DND-41 (cell line): ENCODE measurements around the gene DNAAF5.

Experiments used
- ATAC-seq: fragments of 200-7000 bp; cut with Tn5 transposase; 3 replicates; pipeline ENCODE4 v1.9.1; 2021; ENCODE audit warnings: low read depth; ENCODE audit not compliant: insufficient read depth
- DNase-seq: peaks from one replicate; pipeline ENCODE4 v3.0.0-alpha.2; 2020
- H2AFZ ChIP-seq: 2 replicates; pipeline ENCODE4 v1.6.0; 2012; ENCODE audit warnings: low read depth, low read length
- H3K27ac ChIP-seq: 2 replicates; pipeline ENCODE4 v1.5.1; 2012; ENCODE audit warnings: low read length, inconsistent platforms
- H3K27me3 ChIP-seq: fragments of 200-600 bp; sonication (generic); 2 replicates; pipeline ENCODE4 v1.6.0; 2012; ENCODE audit warnings: low read length, mild to moderate bottlenecking, inconsistent platforms; ENCODE audit not compliant: insufficient read depth, poor library complexity
- H3K36me3 ChIP-seq: 2 replicates; pipeline ENCODE4 v1.5.1; 2012; ENCODE audit warnings: low read length, inconsistent platforms; ENCODE audit not compliant: insufficient read depth
- H3K4me1 ChIP-seq: 2 replicates; pipeline ENCODE4 v1.5.1; 2012; ENCODE audit warnings: mild to moderate bottlenecking, low read length; ENCODE audit not compliant: insufficient read depth
- H3K4me2 ChIP-seq: 2 replicates; pipeline ENCODE4 v1.6.0; 2012; ENCODE audit warnings: mild to moderate bottlenecking, moderate library complexity, low read length, inconsistent platforms; ENCODE audit not compliant: insufficient read depth
- H3K4me3 ChIP-seq, 2 experiments: fragments of 200-600 bp in 1 of 2; shearing (Covaris generic) in 1 of 2; 2 replicates each; pipeline ENCODE4 v1.5.1; 2012 to 2016; ENCODE audit warnings: inconsistent platforms in 2 of 2, low read length in 2 of 2, mild to moderate bottlenecking in 2 of 2, low read depth in 1 of 2, moderate library complexity in 1 of 2
- H3K79me2 ChIP-seq: 2 replicates; pipeline ENCODE4 v1.6.0; 2012; ENCODE audit warnings: low read length, inconsistent platforms; ENCODE audit not compliant: insufficient read depth
- H3K9ac ChIP-seq: 2 replicates; pipeline ENCODE4 v1.6.0; 2012; ENCODE audit warnings: low read depth, mild to moderate bottlenecking, inconsistent platforms, low read length, moderate library complexity
- H3K9me3 ChIP-seq: 2 replicates; pipeline ENCODE4 v1.5.1; 2012; ENCODE audit warnings: low read length, moderate library complexity, mild to moderate bottlenecking, inconsistent platforms; ENCODE audit not compliant: insufficient read depth, severe bottlenecking
- H4K20me1 ChIP-seq: 2 replicates; pipeline ENCODE4 v1.6.0; 2012; ENCODE audit warnings: low read length; ENCODE audit not compliant: insufficient read depth
- CTCF ChIP-seq: IDR thresholded peaks from 2 replicates; pipeline ENCODE4 v1.5.1; 2012; ENCODE audit warnings: borderline replicate concordance, low read length, moderate library complexity, mild to moderate bottlenecking; ENCODE audit not compliant: poor library complexity, severe bottlenecking; ENCODE audit errors: extremely low read depth
- EZH2 ChIP-seq: IDR thresholded peaks from 3 replicates; pipeline ENCODE4 v1.6.1; 2012; ENCODE audit warnings: borderline replicate concordance, low read depth, mild to moderate bottlenecking, moderate library complexity, low read length, inconsistent platforms; ENCODE audit not compliant: severe bottlenecking

The DNAAF5 gene

GRCh38 chr7:816300-816750 lies 89.8 kb downstream of the DNAAF5 start:
- no peak overlapping the region for H3K27ac ChIP-seq
- H3K36me3 ChIP-seq, result no peaks in the 10 kb centered on the region
- no peak for TF ChIP-seq CTCF
- no peak for TF ChIP-seq EZH2
- ATAC-seq, result peak; percentile 98
- H3K9me3 ChIP-seq, result no peaks in the 10 kb centered on the region
- peaks cover 46% of the 10 kb centered on the region for H3K4me1 ChIP-seq
- H3K4me3 ChIP-seq, result peak overlapping the region in 1 of 2 experiments; percentile 95; a peak in 2 of 4 replicates
- H3K9ac ChIP-seq, result peak overlapping the region; percentile 75; the same call in 1 of the 2 replicates
- peaks cover 54% of the 10 kb centered on the region for H4K20me1 ChIP-seq
- DNase-seq, result peak; percentile 97
- H3K27me3 ChIP-seq, result peaks cover 3% of the 10 kb centered on the region
- H3K79me2 ChIP-seq, result peaks cover 47% of the 10 kb centered on the region
- H3K4me2 ChIP-seq, result peak overlapping the region; percentile 47; the same call in 1 of the 2 replicates
- no peak overlapping the region for H2AFZ ChIP-seq

- peaks cover 57% of the 10 kb centered on the region for H4K20me1 ChIP-seq
- peak overlapping the region; percentile 65 for H2AFZ ChIP-seq
- DNase-seq, result peak; percentile 55
- H3K9ac ChIP-seq, result peak overlapping the region; percentile 75
- no peaks in the 10 kb centered on the region for H3K9me3 ChIP-seq
- ATAC-seq, result peak; percentile 6
- peak overlapping the region; percentile 91 for H3K4me2 ChIP-seq
- no peaks in the 10 kb centered on the region for H3K36me3 ChIP-seq
- peaks cover 3% of the 10 kb centered on the region for H3K27me3 ChIP-seq
- H3K27ac ChIP-seq, result peak overlapping the region; percentile 67
- H3K79me2 ChIP-seq, result peaks cover 54% of the 10 kb centered on the region
- peak overlapping the region; percentile 88 to 95 for H3K4me3 ChIP-seq
- H3K4me1 ChIP-seq, result peaks cover 44% of the 10 kb centered on the region
- TF ChIP-seq CTCF (no peak), EZH2 (peak; percentile 31)
These were observed 90.5 kb downstream of the DNAAF5 start for GRCh38 chr7:816751-817671.

GRCh38 chr7:818031-818699 lies 91.7 kb downstream of the DNAAF5 start:
- Histone ChIP-seq H4K20me1 (peaks cover 67% of the 10 kb centered on the region), H3K9ac (peak overlapping the region; percentile 75; the same call in 1 of the 2 replicates), H3K27me3 (peaks cover 3% of the 10 kb centered on the region), H3K4me2 (peak overlapping the region; percentile 91), H3K27ac (no peak overlapping the region), H3K79me2 (peaks cover 65% of the 10 kb centered on the region), H3K9me3 (no peaks in the 10 kb centered on the region), H3K4me3 (peak overlapping the region; percentile 88 to 95; a peak in 2 of 4 replicates), H3K4me1 (peaks cover 32% of the 10 kb centered on the region), H2AFZ (no peak overlapping the region), H3K36me3 (0 out of 2 replicates have a peak, but pooled peaks cover 4% of the 10 kb centered on the region)
- TF ChIP-seq EZH2, result no peak
- TF ChIP-seq CTCF, result peak; percentile 54
- DNase-seq (no peak), ATAC-seq (no peak)
